SH-SY5Y (cell line): ENCODE results near the gene CAMKMT.

ENCODE experiments used
- GATA2 ChIP-seq: IDR thresholded peaks from 2 replicates; pipeline ENCODE4 v1.6.1; 2011; ENCODE audit warnings: mild to moderate bottlenecking, low read depth, low read length
- GATA3 ChIP-seq: IDR thresholded peaks from 2 replicates; pipeline ENCODE4 v1.6.1; 2011; ENCODE audit warnings: low read depth, mild to moderate bottlenecking, low read length, moderate library complexity

DNA sequence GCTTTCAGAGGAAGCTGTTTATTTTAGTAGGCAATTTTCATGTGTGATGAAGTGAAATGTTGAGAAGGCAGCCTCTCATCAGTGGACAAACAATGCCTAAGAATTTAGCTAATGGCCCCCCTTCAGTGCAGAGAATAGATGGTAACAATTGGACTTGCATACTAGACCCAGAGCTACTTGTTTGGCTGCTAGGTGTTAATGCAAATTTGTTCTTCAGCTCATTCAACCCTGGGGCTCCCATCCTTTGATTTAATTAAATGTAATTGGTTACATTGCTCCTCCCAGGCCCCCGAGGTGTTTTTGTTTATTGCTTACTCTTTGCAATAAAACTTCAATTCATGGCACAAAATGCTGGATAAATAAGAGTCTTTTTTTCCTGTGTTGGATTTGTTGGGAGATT, 68.6 kb downstream of the CAMKMT start:
- no peak for TF ChIP-seq GATA2
- no peak for TF ChIP-seq GATA3
